ENCODE results near the gene DR1. TPM values are rescaled to one million over a fixed set of nuclear protein-coding genes. Genes with fewer than 3 reads are reported as not detected.
A peak's percentile ranks its signal among the peaks of the same experiment; 100 is the strongest.

Gene DR1
- total RNA-seq, 1 donor from 2014 or later: 78.3 TPM

GRCh38 chr1:93347334-93347899 is 1.7 kb downstream of the DR1 start:
- peaks cover 40% of the 10 kb centered on the region for H4K20me1 ChIP-seq (ENCODE audit: low read depth)
- TF ChIP-seq EZH2phosphoT487 (IDR thresholded peaks at IDR 0.05): no peak
- TF ChIP-seq, protein P1, sequence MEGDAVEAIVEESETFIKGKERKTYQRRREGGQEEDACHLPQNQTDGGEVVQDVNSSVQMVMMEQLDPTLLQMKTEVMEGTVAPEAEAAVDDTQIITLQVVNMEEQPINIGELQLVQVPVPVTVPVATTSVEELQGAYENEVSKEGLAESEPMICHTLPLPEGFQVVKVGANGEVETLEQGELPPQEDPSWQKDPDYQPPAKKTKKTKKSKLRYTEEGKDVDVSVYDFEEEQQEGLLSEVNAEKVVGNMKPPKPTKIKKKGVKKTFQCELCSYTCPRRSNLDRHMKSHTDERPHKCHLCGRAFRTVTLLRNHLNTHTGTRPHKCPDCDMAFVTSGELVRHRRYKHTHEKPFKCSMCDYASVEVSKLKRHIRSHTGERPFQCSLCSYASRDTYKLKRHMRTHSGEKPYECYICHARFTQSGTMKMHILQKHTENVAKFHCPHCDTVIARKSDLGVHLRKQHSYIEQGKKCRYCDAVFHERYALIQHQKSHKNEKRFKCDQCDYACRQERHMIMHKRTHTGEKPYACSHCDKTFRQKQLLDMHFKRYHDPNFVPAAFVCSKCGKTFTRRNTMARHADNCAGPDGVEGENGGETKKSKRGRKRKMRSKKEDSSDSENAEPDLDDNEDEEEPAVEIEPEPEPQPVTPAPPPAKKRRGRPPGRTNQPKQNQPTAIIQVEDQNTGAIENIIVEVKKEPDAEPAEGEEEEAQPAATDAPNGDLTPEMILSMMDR (IDR thresholded peaks at IDR 0.05): no peak
- TF ChIP-seq EZH2 (IDR thresholded peaks at IDR 0.05): no peak
- DNase-seq (ENCODE audit: low spot score): no peak
- H3K27ac Mint-ChIP-seq: no peak overlapping the region
- H2AFZ ChIP-seq (replicated peaks): no peak overlapping the region
- peaks cover 26% of the 10 kb centered on the region for H3K4me1 Mint-ChIP-seq
- peaks cover 22% of the 10 kb centered on the region for H3K4me1 ChIP-seq
- H3K4me3 ChIP-seq: peak overlapping the region; percentile 72
- no peaks in the 10 kb centered on the region for H3K9me3 Mint-ChIP-seq
- H3K9ac ChIP-seq: peak overlapping the region; percentile 88
- no peak overlapping the region for H3K27ac ChIP-seq
- peaks cover 2% of the 10 kb centered on the region for H3K27me3 Mint-ChIP-seq (ENCODE audit: insufficient read depth, low read depth)
- H3K9me3 ChIP-seq (ENCODE audit: low read depth): no peaks in the 10 kb centered on the region
- no peaks in the 10 kb centered on the region for H3K27me3 ChIP-seq
- H3K36me3 ChIP-seq: no peaks in the 10 kb centered on the region
- peaks cover 88% of the 10 kb centered on the region for H3K79me2 ChIP-seq (ENCODE audit: low read depth)
- H3K4me2 ChIP-seq: peak overlapping the region; percentile 90
- H3K4me3 Mint-ChIP-seq: peak overlapping the region; percentile 95
- H3F3A ChIP-seq (ENCODE audit: low read depth): peaks cover 28% of the 10 kb centered on the region
- H3K36me3 Mint-ChIP-seq: peaks cover 7% of the 10 kb centered on the region

DNA sequence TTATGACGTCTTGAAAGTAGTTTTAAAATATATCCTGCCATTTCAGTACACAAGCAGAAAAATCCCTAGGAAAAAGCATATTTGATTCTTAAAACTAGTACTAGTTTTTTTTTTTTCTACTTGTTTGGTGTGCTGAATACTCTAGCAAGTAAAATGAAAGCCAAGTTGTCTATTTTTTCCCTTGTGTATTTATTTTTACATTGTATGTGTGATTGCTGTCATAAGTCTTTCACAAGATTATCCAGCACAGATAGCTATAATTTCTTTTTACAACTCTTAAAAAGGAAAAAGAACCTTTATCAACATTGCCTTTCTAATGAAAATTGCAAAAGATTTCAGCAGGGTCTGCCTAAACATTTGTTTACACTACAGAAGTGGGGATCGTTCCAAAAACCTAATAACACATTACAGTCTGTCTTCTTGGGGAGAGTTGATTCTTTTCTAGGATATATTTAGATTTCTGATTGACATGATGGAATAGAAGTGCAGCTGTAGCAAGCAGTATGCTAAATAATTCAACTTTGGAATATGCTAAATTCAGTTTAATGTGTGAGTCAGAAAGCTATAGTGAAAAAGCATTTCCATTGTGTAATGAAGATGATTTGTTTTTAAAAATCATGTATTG is 2.5 kb downstream of the DR1 start:
- Histone ChIP-seq H3K4me3 (peak overlapping the region; percentile 72), H3K79me2 (ENCODE audit: low read depth) (peaks cover 96% of the 10 kb centered on the region), H2AFZ (replicated peaks) (no peak overlapping the region), H3K27me3 (no peaks in the 10 kb centered on the region), H3K27ac (no peak overlapping the region), H3K4me2 (peak overlapping the region; percentile 90), H3K9ac (peak overlapping the region; percentile 88), H3K9me3 (ENCODE audit: low read depth) (no peaks in the 10 kb centered on the region), H3K4me1 (peaks cover 22% of the 10 kb centered on the region), H3F3A (ENCODE audit: low read depth) (peaks cover 28% of the 10 kb centered on the region), H3K36me3 (no peaks in the 10 kb centered on the region), H4K20me1 (ENCODE audit: low read depth) (peaks cover 40% of the 10 kb centered on the region)
- no peak for DNase-seq (ENCODE audit: low spot score)
- Mint-ChIP-seq H3K4me3 (peak overlapping the region; percentile 95), H3K36me3 (peaks cover 8% of the 10 kb centered on the region), H3K4me1 (peaks cover 26% of the 10 kb centered on the region), H3K9me3 (no peaks in the 10 kb centered on the region), H3K27me3 (ENCODE audit: insufficient read depth, low read depth) (peaks cover 2% of the 10 kb centered on the region), H3K27ac (no peak overlapping the region)
- TF ChIP-seq EZH2phosphoT487 (IDR thresholded peaks at IDR 0.05) (no peak), EZH2 (IDR thresholded peaks at IDR 0.05) (no peak)
- TF ChIP-seq, protein P1 (IDR thresholded peaks at IDR 0.05): no peak

GRCh38 chr1:93349231-93350135 is 3.8 kb downstream of the DR1 start:
- Histone ChIP-seq H4K20me1 (ENCODE audit: low read depth) (peaks cover 40% of the 10 kb centered on the region), H3K4me2 (peak overlapping the region; percentile 90), H3K36me3 (no peaks in the 10 kb centered on the region), H3K27ac (no peak overlapping the region), H3K9ac (peak overlapping the region; percentile 88), H3K4me1 (peaks cover 22% of the 10 kb centered on the region), H2AFZ (replicated peaks) (no peak overlapping the region), H3K9me3 (ENCODE audit: low read depth) (no peaks in the 10 kb centered on the region), H3F3A (ENCODE audit: low read depth) (peaks cover 26% of the 10 kb centered on the region), H3K27me3 (no peaks in the 10 kb centered on the region), H3K4me3 (peak overlapping the region; percentile 72), H3K79me2 (ENCODE audit: low read depth) (peaks cover 97% of the 10 kb centered on the region)
- DNase-seq (ENCODE audit: low spot score): no peak
- peaks cover 8% of the 10 kb centered on the region for H3K36me3 Mint-ChIP-seq
- peak overlapping the region; percentile 95 for H3K4me3 Mint-ChIP-seq
- H3K27me3 Mint-ChIP-seq (ENCODE audit: insufficient read depth, low read depth): peaks cover 2% of the 10 kb centered on the region
- no peak overlapping the region for H3K27ac Mint-ChIP-seq
- peaks cover 26% of the 10 kb centered on the region for H3K4me1 Mint-ChIP-seq
- no peak for TF ChIP-seq EZH2 (IDR thresholded peaks at IDR 0.05)
- TF ChIP-seq EZH2phosphoT487 (IDR thresholded peaks at IDR 0.05): no peak
- TF ChIP-seq, protein P1 (IDR thresholded peaks at IDR 0.05): no peak
- no peaks in the 10 kb centered on the region for H3K9me3 Mint-ChIP-seq
